RWPE1 (cell line): Measurements from ENCODE around the gene TAB2.
"Not testable (repeated sequence)": the region's sequence is repeated elsewhere in the genome, so short reads cannot be mapped to it uniquely, and the experiment has no call there.

Source experiments
- CTCF ChIA-PET: fragments of 350-600 bp; sonication (Branson Sonifier 250); formaldehyde crosslinking; extraction: SDS; loops from one replicate; lab custom pipeline; 2021; lab: Yijun Ruan, JAX
- POLR2A ChIA-PET: fragments of 400-600 bp; formaldehyde crosslinking; extraction: SDS; loops from one replicate; lab custom pipeline; 2020; ENCODE audit warnings: antibody characterized with exemption; ENCODE audit not compliant: low non-redundant PET; lab: Yijun Ruan, JAX
- DNase-seq: peaks from one replicate; pipeline ENCODE4 v3.0.0; 2012; ENCODE audit warnings: low spot score
- H3K27ac ChIP-seq: fragments of 450-650 bp; 2 replicates; pipeline ENCODE4 v1.5.1; 2017
- CTCF ChIP-seq: fragments of 450-650 bp; conservative IDR thresholded peaks from 2 replicates; pipeline ENCODE4 v1.5.1; 2017; ENCODE audit warnings: low read depth, mild to moderate bottlenecking

Gene TAB2

GRCh38 chr6:149457316-149457884, 139.9 kb downstream of the TAB2 start:
- ChIA-PET POLR2A (no interaction called here), CTCF (interaction anchor here (0.6 to 0.7 kb wide), 2 partner anchors 25 to 95 kb away, joined by 3 read pairs; no protein-coding TSS in a partner anchor)
- DNase-seq: no peak
- TF ChIP-seq CTCF: no peak
- H3K27ac ChIP-seq: no peak overlapping the region

GRCh38 chr6:149458196-149458595, 140.7 kb downstream of the TAB2 start:
- POLR2A ChIA-PET: no interaction called here
- no peak overlapping the region for H3K27ac ChIP-seq
- no peak for TF ChIP-seq CTCF
- CTCF ChIA-PET: interaction anchor here (1.2 kb wide), 1 partner anchor 11 kb away, joined by 4 read pairs; no protein-coding TSS in a partner anchor
- DNase-seq: no peak

GRCh38 chr6:149458806-149459205, 141.3 kb downstream of the TAB2 start:
- ChIA-PET CTCF (interaction anchor here (1.2 kb wide), 1 partner anchor 11 kb away, joined by 4 read pairs; no protein-coding TSS in a partner anchor), POLR2A (no interaction called here)
- TF ChIP-seq CTCF: no peak
- no peak overlapping the region for H3K27ac ChIP-seq
- DNase-seq: no peak

GRCh38 chr6:149459761-149460160, 142.2 kb downstream of the TAB2 start:
- ChIA-PET POLR2A (no interaction called here), CTCF (no interaction called here)
- H3K27ac ChIP-seq: no peak overlapping the region
- TF ChIP-seq CTCF: no peak
- DNase-seq: no peak

GRCh38 chr6:149460249-149460648, 142.7 kb downstream of the TAB2 start:
- CTCF ChIA-PET, POLR2A ChIA-PET, H3K27ac ChIP-seq, DNase-seq: not testable (repeated sequence)
